GM19023 (cell line): ENCODE results near the gene RAB35.
"Not testable (repeated sequence)": the region's sequence is repeated elsewhere in the genome, so short reads cannot be mapped to it uniquely, and the experiment has no call there.

Source experiments
- ATAC-seq: cut with Tn5 transposase; IDR thresholded peaks from one replicate; pipeline ENCODE4 v1.9.1; 2021; ENCODE audit warnings: mild to moderate bottlenecking, moderate library complexity; ENCODE audit not compliant: unreplicated experiment

Gene RAB35

DNA sequence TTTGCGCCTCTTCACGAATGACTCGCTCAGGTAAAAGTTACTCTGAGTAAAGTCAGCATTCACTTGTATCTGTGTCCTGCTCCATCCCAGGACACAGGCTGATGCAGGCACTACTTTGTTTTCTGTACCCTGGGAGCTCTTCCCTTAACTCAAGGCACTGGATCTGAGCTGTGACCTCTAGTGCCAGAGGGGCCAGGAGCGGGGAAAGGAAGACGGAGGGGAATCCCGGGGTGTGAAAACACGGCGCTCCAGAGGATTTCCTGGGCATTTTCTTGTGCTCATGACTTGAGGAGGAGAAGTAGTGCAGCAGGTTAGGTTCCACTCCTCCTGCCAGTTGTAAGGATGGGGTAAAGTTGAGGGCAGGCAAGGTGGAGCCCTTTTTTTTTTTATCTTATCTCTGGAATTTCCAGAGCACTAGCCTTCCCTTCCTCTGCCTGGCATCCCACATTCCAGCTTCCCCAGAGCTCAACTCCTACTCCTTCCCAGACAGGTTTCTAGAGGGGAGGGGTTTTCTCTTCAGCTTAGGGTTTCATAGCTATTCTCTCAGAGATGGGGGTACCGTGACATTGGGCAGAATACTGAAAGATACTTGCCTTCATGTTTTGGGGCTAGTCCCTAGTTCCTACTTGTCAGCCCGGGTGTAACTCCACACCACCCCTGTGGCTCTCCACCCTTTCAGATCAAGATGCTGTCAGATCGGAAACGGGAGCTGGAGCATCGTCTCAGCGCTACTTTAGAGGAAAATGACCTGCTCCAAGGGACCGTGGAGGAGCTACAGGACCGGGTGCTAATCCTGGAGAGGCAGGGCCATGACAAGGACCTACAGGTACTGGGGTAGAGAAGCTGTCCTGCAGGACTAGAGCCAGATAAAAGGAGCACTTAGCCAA, 52.3 kb downstream of the RAB35 start:
- ATAC-seq: no peak

GRCh38 chr12:120062976-120063579, 53.5 kb downstream of the RAB35 start:
- no peak for ATAC-seq

DNA sequence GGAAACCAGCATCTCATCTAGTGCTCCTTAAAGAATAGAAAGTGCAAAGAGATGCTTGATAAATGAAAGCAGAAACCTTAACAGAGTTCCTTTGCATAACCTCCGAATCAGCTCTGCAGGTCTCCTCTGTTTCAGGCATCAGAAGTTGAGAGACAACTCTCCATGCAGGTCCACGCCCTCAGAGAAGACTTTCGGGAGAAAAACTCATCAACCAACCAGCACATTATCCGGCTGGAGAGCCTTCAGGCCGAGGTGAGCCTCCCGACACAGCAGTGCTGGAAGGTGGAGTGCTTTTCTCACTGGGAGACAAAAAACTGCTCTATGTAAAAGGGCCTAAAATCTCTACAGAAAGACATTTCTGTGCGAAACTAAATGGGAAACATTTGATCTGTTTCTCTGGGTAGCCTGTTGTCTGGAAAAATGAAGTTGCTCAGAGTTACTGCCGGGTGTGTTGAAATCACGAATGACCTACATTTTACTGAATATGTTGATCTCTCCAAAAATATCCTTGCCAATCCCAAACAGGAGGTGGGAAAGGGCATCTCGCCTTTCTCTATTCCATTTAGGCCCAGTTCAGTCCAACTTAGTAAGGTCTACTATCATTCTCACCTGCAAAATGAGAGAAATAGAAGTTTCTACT, 54.9 kb downstream of the RAB35 start:
- no peak for ATAC-seq

- ATAC-seq: no peak
Observed at GRCh38 chr12:120060717-120061116, 55.8 kb downstream of the RAB35 start.

- ATAC-seq: no peak
Observed at GRCh38 chr12:120060196-120060595, 56.4 kb downstream of the RAB35 start.

DNA sequence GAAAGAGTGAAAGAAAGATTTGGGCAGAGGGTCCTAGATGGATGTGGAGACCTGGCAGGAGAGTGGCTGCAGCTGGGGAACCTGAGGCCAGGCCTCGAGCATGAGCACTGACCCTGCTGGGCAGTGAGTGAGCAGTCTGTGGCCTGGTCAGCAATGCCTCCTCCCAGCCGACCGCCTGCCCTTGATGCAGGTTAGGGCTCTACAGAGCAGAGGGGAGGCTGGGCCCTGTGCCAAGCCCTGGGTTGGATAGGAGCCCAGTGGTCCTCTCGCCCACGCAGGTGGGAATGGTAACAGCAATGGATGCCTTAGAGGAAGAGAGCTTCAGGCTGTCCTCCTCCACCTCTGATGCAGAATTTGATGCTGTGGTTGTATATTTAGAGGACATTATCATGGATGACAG, 59.8 kb downstream of the RAB35 start:
- no peak for ATAC-seq

DNA sequence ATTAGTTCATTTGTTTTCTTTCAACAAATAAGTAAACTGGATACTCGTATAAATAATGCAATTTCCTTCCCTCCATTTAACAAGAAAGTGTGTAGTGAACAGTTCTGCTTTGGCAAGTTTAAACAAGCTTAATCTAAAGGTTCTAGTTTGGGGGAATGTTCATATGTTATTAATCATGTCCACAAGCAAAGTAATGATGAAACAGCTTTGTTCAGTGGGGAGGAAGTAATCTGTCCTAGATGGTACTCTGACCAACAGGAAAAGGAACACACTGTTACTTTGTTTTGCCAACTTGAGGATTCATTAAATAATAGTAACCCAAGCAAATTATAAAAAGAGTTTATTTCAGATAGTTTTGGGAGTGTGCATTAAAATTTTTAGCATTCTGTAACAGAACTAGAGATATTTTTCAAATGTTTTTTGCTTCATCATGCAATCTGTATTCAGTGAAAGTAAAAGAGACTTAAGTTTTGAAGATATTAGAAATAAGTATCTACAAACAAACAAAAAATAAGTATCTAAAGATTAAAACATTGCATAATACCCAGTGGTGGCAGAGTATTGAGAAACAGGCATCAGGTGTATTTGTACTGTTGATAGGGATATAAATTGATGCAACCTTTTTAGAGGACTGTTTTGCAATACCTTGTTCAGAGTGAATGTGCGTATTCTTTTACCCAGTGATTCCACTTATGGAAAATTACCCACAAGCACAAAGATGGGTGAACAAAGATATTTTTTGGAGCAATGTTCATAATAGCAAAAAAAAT, 61.1 kb downstream of the RAB35 start:
- no peak for ATAC-seq

DNA sequence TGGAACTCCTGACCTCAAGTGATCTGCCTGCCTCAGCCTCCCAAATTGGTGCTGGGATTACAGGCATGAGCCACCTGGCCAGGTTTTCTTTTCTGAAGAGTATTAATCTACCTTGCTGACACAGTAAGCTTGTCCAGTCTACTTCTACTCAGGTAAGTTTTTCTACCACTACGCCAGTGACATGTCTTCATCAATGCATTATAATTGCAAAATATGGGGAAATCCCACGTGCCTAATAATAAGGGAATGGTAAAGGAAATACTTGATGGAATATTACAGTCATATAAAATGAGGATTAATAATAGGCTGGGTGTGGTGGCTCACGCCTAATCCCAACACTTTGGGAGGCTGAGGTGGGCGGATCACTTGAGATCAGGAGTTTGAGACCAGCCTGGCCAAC, 62.3 kb downstream of the RAB35 start:
- no peak for ATAC-seq

DNA sequence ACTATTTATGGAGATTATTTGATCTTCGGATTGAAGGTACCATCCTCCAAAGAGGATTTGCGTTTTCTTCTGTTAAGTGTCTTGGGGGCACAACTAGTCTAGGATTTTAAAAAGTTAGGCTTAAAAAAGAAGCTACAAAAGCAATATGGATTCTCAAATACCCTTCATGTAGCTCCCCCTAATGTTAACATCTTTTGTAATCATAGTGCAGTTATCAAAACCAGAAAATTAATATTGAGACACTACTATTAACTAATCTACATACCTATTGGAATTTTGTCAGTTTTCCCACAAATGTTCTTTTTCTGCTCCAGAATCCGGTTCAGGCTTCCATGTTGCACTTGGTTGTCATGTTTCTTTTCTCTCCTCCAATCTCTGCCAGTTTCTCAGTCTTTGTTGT, 65.0 kb downstream of the RAB35 start:
- no peak for ATAC-seq

DNA sequence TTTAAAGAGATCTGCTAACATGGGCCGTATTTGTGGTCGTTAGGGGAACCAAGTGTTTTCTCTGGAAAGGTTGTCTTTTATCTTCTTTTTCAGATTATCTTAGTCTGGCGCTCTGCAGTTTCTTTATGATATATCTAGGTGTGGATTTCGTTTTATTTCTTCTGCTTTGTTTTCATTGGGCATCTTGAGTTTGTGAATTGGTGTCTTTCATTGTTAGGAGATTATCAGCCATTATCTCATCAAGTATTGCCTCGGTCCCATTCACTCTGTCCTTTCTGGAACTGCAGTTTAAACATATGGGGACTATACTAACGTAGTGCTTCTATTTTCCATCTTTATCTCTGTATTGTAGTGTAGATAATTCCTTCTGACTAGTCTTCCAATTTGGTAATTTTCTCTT, 67.1 kb downstream of the RAB35 start:
- ATAC-seq: no peak

DNA sequence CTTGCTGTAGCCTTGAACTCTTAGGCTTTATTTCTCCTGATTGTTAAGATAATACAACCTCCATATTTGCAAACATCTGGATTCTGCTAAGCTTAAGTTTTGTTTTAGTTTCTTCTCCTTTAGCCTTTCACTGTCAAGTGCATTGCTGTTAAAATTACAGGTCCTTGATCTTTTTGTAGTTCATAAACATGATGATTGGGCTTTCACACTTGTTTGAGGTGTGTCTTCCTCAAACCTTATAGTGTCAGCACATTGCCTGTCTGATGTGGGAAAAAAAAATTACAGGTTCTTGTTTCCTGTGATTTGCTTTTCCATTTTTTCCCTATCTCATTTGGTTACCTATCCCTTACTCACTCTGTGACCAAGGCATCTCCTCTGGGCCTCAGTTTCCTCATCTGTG, 68.3 kb downstream of the RAB35 start:
- ATAC-seq: no peak

- ATAC-seq: no peak
Observed at GRCh38 chr12:120047072-120047471, 69.5 kb downstream of the RAB35 start.

GRCh38 chr12:120045367-120045766, 71.2 kb downstream of the RAB35 start:
- ATAC-seq: not testable (repeated sequence)
